Inflammatory macrophage treated with lipopolysaccharide for 4 hours (primary cell): ENCODE results near the gene CXCL11.
"Not testable (repeated sequence)": the region's sequence is repeated elsewhere in the genome, so short reads cannot be mapped to it uniquely, and the experiment has no call there.

Source experiments
- DNase-seq: peaks from one replicate; pipeline ENCODE4 v3.0.0-alpha.2; 2020

Gene CXCL11

DNA sequence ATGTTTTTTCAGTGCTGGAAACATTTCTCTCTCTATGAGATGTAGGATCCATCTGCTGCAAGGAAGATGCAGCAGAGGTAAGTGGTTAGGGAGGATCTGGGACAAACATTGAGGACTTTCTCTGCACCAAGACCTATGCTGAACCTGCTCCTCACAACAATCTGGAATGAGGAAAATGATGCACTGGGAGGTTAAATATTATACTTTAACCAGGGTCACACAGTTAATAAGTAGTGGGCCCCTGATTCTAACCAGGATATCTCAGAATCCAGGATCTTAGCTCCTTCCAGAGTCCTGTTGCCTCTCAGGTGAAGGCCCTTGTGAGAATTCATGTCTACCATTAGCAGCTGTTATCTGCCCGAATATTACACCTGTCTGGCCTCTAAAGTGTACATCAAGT is 35.6 kb downstream of the CXCL11 start:
- DNase-seq = no peak

- not testable (repeated sequence) for DNase-seq
Measured at GRCh38 chr4:75998525-75999147, 37.2 kb downstream of the CXCL11 start.

- DNase-seq = no peak
Measured at GRCh38 chr4:75997946-75998345, 37.9 kb downstream of the CXCL11 start.

- DNase-seq = no peak
Measured at GRCh38 chr4:75997081-75997480, 38.8 kb downstream of the CXCL11 start.

DNA sequence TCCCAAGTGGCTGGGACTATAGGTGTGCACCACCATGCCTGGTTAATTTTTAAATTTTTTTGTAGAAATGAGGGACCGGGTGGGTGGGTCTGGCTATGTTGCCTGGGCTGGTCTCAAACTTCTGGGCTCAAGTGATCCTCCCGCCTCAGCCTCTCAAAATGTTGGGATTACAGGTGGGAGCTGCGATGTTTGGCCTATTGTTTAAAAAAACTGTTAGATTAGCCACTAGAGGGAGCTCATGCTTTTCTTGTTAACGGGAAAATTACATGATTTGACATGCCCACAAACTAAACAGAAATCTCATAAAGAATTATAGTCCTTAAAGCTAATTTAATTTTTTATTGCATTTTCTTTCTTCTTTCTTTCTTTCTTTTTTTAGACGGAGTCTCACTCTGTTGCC is 40.1 kb downstream of the CXCL11 start:
- DNase-seq = peak; percentile 76

DNA sequence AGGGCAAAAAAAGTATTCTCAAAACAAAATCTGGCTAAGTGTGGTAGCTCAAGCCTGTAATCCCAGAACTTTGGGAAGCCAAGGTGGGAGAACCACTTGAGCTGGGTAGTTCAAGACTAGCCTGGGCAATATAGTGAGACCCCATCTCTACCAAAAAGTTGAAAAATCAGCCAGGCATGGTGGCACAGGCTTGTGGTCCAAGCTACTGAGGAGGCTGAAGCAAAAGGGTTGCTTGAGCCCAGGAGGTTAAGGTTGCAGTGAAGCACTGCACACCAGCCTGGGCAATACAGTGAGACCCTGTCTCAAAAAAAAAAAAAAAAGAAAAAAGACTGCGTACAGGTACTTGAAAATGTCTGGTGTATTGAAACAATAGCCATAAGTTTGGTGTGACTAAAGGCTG is 43.4 kb downstream of the CXCL11 start:
- no peak for DNase-seq

DNA sequence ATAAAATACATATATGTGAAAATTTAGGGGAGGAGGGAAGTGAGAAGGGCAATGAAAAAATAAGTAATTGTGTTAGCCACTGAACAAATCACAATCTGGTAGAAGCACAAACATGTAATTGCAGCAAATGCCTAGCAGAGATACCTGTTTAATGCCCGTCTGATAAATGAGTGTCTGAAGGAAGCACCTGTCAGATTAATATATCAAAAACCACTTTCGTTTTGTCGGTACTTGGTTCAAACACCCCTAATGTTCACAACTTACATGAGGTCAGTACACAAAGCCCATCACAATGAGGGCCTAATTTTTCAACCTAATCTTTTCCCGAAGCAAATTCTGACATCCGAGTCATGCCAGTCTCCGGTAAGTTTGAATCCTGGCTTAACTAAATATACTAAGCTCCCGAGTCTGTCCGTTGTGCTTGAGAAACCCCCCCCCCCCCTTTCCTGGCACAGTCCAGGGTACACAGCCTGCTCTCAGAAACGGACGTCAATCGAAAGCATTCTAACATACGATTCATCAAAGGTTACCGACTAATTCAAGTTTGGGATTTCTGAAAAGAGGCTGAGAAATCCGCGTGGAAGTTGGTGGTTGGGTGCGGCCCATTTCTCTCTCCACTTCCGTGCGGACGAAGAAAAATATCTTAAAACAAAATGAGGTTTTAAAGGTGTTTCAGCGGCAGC is 45.9 kb downstream of the CXCL11 start:
- no peak for DNase-seq

GRCh38 chr4:75985116-75985515 is 50.8 kb downstream of the CXCL11 start:
- no peak for DNase-seq
